Endothelial cell of umbilical vein (primary cell): ENCODE data around the gene NMS. TPM values are rescaled to one million over a fixed set of nuclear protein-coding genes. Genes with fewer than 3 reads are reported as not detected.

Experiments used
- BruUV-seq: library from RNA; stranded (reverse); fragments of 400-500 nt; replicated peaks from 2 replicates; lab custom pipeline; 2021; lab: Mats Ljungman, UMichigan
- CTCF ChIA-PET: fragments of 300-600, 350-600 bp; sonication (Branson Sonifier 250); formaldehyde crosslinking; loops from one replicate; lab custom pipeline; 2021; ENCODE audit warnings: antibody characterized with exemption, inconsistent platforms; lab: Charles Lee
- POLR2A ChIA-PET: fragments of 300-600, 350-600 bp; sonication (Branson Sonifier 250); formaldehyde crosslinking; loops from one replicate; lab custom pipeline; 2021; ENCODE audit warnings: antibody characterized with exemption, inconsistent platforms; lab: Charles Lee
- DNase-seq: peaks from one replicate; pipeline ENCODE4 v3.0.0-alpha.2; 2011; ENCODE audit warnings: low read depth, low spot score
- FAIRE-seq: peaks from 2 replicates; lab custom pipeline; 2011; peaks lifted over from hg19 to GRCh38; lab: Jason Lieb, UNC
- H2AFZ ChIP-seq: 2 replicates; pipeline ENCODE4 v1.6.0; 2012; ENCODE audit warnings: low read depth, low read length, control low read depth, inconsistent platforms
- H3K27ac ChIP-seq: 2 replicates; pipeline ENCODE4 v1.5.1; 2011; ENCODE audit warnings: low read depth, mild to moderate bottlenecking, control low read depth, low read length, moderate library complexity; ENCODE audit not compliant: insufficient read depth
- H3K27me3 ChIP-seq, 2 experiments: 2 replicates each; pipeline versions ENCODE4 v1.6.0 to v1.6.1; 2011; ENCODE audit warnings: low read length in 2 of 2, mixed read lengths in 1 of 2; ENCODE audit not compliant: control insufficient read depth in 2 of 2, insufficient read depth in 2 of 2
- H3K36me3 ChIP-seq, 2 experiments: 2 replicates in 1 of 2; 3 replicates in 1 of 2; pipeline ENCODE4 v1.5.1; 2011; ENCODE audit warnings: low read length in 2 of 2, mild to moderate bottlenecking in 1 of 2, moderate library complexity in 1 of 2; ENCODE audit not compliant: control insufficient read depth in 2 of 2, insufficient read depth in 2 of 2; ENCODE audit errors: extremely low read depth in 1 of 2
- H3K4me1 ChIP-seq: 3 replicates; pipeline ENCODE4 v1.5.1; 2011; ENCODE audit warnings: mild to moderate bottlenecking, low read length; ENCODE audit not compliant: control insufficient read depth, insufficient read depth; ENCODE audit errors: extremely low read depth
- H3K4me2 ChIP-seq: 2 replicates; pipeline ENCODE4 v1.6.1; 2011; ENCODE audit warnings: low read length, control low read depth, mixed read lengths; ENCODE audit not compliant: insufficient read depth
- H3K4me3 ChIP-seq, 3 experiments: fragments of 200-600 bp in 1 of 3; sonication (generic), shearing (Covaris generic) in 1 of 3; replicated peaks in 1 of 3; 2 replicates each; pipeline ENCODE4 v1.5.1; 2011 to 2016; ENCODE audit warnings: control low read depth in 3 of 3, low read length in 3 of 3, mild to moderate bottlenecking in 2 of 3, inconsistent platforms in 1 of 3, low read depth in 1 of 3, moderate library complexity in 1 of 3; ENCODE audit not compliant: insufficient read depth in 1 of 3
- H3K79me2 ChIP-seq: 2 replicates; pipeline ENCODE4 v1.6.0; 2012; ENCODE audit warnings: low read length, inconsistent platforms; ENCODE audit not compliant: control insufficient read depth, insufficient read depth
- H3K9ac ChIP-seq: replicated peaks from 2 replicates; pipeline ENCODE3; 2011; ENCODE audit warnings: low read length, control low read depth; ENCODE audit not compliant: insufficient read depth; ENCODE audit errors: extremely low read depth
- H3K9me1 ChIP-seq: replicated peaks from 3 replicates; pipeline ENCODE4 v1.6.0; 2011; ENCODE audit warnings: mild to moderate bottlenecking, low read length; ENCODE audit not compliant: control insufficient read depth, insufficient read depth; ENCODE audit errors: extremely low read depth
- H3K9me3 ChIP-seq: replicated peaks from 2 replicates; pipeline ENCODE4 v1.5.1; 2012; ENCODE audit warnings: low read length, inconsistent platforms; ENCODE audit not compliant: control insufficient read depth, insufficient read depth
- H4K20me1 ChIP-seq: replicated peaks from 2 replicates; pipeline ENCODE3; 2011; ENCODE audit warnings: mild to moderate bottlenecking, low read length; ENCODE audit not compliant: control insufficient read depth, insufficient read depth; ENCODE audit errors: extremely low read depth
- EZH2 ChIP-seq: IDR thresholded peaks from 2 replicates; pipeline ENCODE4 v1.6.1; 2012; ENCODE audit warnings: borderline replicate concordance, low read depth, mild to moderate bottlenecking, moderate library complexity, low read length, inconsistent platforms; ENCODE audit not compliant: severe bottlenecking
- FOS ChIP-seq: IDR thresholded peaks from 2 replicates; pipeline ENCODE4 v1.6.1; 2011; ENCODE audit warnings: mild to moderate bottlenecking, low read length, moderate library complexity, borderline replicate concordance; ENCODE audit not compliant: insufficient read depth
- GATA2 ChIP-seq: IDR thresholded peaks from 2 replicates; pipeline ENCODE4 v1.7.0; 2011; ENCODE audit warnings: low read depth, mild to moderate bottlenecking, moderate library complexity, mixed read lengths, low read length; ENCODE audit not compliant: insufficient read length, insufficient read depth
- JUN ChIP-seq: IDR thresholded peaks from 2 replicates; pipeline ENCODE4 v1.6.1; 2011; ENCODE audit warnings: borderline replicate concordance, low read depth; ENCODE audit not compliant: insufficient read length, insufficient read depth
- MYC ChIP-seq: IDR thresholded peaks from one replicate; pipeline ENCODE4 v1.6.1; 2011; ENCODE audit warnings: mild to moderate bottlenecking, low read depth, low read length
- POLR2A ChIP-seq: IDR thresholded peaks from 2 replicates; pipeline ENCODE4 v1.6.1; 2012; ENCODE audit warnings: low read depth, mild to moderate bottlenecking, control low read depth, low read length
- POLR2AphosphoS5 ChIP-seq: IDR thresholded peaks from 2 replicates; pipeline ENCODE4 v1.6.1; 2012; ENCODE audit warnings: low read depth, mild to moderate bottlenecking, control low read depth, low read length, moderate library complexity; ENCODE audit not compliant: insufficient read depth
- dilution Hi-C: fragments of 300-500 bp; cut with MboI; formaldehyde crosslinking; loops from one replicate; pipeline ENCODE4 v1.15.0; 2019; ENCODE audit warnings: low sequenced_read_pairs; ENCODE audit not compliant: extremely low pct_ligation_motif_present
- intact Hi-C: fragments of 100-400 bp; cut with micrococcal nuclease; formaldehyde crosslinking; loops from one replicate; pipeline ENCODE4 v1.10.0; 2022
- polyA plus RNA-seq, 4 experiments: library from polyadenylated mRNA; depleted of rRNA in 3 of 4; stranded (reverse) in 3 of 4; unstranded in 1 of 4; fragments of >200 nt; gene quantifications; 2 replicates each; pipeline versions ENCODE4 v1.2.1 to v1.2.3, GENCODE V29; 2011 to 2012; ENCODE audit warnings: missing spikeins in 1 of 4
- total RNA-seq: library from RNA; stranded (reverse); gene quantifications from 2 replicates; pipeline ENCODE4 v1.2.3, GENCODE V29; 2021
- TF ChIP-seq, protein P1 (sequence below), 2 donors: IDR thresholded peaks; 1 replicate in 1 of 2; 2 replicates in 1 of 2; pipeline ENCODE4 v1.5.1; 2011; ENCODE audit warnings: low read length in 2 of 2, mild to moderate bottlenecking in 2 of 2, moderate library complexity in 2 of 2, control low read depth in 1 of 2, inconsistent platforms in 1 of 2, low read depth in 1 of 2; ENCODE audit not compliant: insufficient read depth in 1 of 2; ENCODE audit errors: extremely low read depth in 1 of 2
- TF ChIP-seq, protein P2 (sequence below): IDR thresholded peaks from 2 replicates; pipeline ENCODE4 v1.6.1; 2011; ENCODE audit not compliant: insufficient read depth, insufficient read length

Gene NMS
- total and polyA plus RNA-seq, 2 donors (not counting 3 experiments of a cell fraction or from before 2014, with no cell fraction given) = not detected

DNA sequence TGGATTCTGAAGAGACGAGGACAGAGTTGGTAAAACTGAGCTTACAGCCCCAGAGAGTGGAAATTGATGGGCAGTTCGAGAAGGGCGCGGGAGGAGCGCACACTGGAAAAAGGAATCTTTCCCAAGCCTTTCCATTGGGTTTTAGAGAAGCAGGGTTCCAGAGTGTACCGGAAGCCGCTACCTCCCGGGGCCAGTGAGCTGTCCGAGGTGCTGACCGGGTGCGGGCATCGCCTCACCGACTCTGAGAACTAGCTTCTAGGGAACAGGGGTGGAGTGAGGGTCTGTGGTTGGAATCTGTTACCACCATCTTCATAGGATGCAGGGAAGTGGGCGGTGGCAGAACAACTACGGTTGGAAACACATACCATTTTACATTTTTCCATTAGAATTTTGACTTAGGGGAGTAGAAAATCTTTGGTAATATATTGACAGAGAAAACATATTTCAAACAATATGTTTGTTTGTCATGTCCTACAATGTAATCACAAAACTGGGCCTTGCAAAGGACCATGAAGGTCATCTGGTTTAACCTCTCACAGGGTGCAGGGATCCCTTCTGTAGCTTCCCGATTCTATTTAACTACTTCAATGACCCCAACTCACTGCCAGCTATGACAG lies 724 bp downstream of the NMS start:
- ChIA-PET POLR2A (interaction anchor here (0.6 kb wide), 1 partner anchor 52 kb away, joined by 4 read pairs; no protein-coding TSS in a partner anchor), CTCF (interaction anchor here (0.9 kb wide), 1 partner anchor 80 kb away, joined by 3 read pairs; no protein-coding TSS in a partner anchor)
- no peak overlapping the region for H2AFZ ChIP-seq
- FAIRE-seq = no peak
- intact Hi-C loops = no loop called here
- no peaks in the 10 kb centered on the region for H3K79me2 ChIP-seq
- BruUV-seq = no TSS peak
- no peak overlapping the region for H3K27ac ChIP-seq
- H4K20me1 ChIP-seq = no peaks in the 10 kb centered on the region
- no peak overlapping the region for H3K9ac ChIP-seq
- H3K4me1 ChIP-seq = no peaks in the 10 kb centered on the region
- H3K36me3 ChIP-seq = no peaks in the 10 kb centered on the region
- no peak overlapping the region for H3K4me3 ChIP-seq
- no peaks in the 10 kb centered on the region for H3K27me3 ChIP-seq
- DNase-seq = no peak
- dilution Hi-C loops = no loop called here
- H3K9me3 ChIP-seq = no peaks in the 10 kb centered on the region
- H3K9me1 ChIP-seq = no peaks in the 10 kb centered on the region
- TF ChIP-seq FOS = no peak
- TF ChIP-seq MYC = no peak
- TF ChIP-seq, protein P1, sequence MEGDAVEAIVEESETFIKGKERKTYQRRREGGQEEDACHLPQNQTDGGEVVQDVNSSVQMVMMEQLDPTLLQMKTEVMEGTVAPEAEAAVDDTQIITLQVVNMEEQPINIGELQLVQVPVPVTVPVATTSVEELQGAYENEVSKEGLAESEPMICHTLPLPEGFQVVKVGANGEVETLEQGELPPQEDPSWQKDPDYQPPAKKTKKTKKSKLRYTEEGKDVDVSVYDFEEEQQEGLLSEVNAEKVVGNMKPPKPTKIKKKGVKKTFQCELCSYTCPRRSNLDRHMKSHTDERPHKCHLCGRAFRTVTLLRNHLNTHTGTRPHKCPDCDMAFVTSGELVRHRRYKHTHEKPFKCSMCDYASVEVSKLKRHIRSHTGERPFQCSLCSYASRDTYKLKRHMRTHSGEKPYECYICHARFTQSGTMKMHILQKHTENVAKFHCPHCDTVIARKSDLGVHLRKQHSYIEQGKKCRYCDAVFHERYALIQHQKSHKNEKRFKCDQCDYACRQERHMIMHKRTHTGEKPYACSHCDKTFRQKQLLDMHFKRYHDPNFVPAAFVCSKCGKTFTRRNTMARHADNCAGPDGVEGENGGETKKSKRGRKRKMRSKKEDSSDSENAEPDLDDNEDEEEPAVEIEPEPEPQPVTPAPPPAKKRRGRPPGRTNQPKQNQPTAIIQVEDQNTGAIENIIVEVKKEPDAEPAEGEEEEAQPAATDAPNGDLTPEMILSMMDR (IDR thresholded peaks at IDR 0.05; ENCODE audit: extremely low read depth in 1 of 2, insufficient read depth in 1 of 2, low read depth in 1 of 2, low read length in 2 of 2) = no peak
- TF ChIP-seq POLR2AphosphoS5 = no peak
- TF ChIP-seq JUN = no peak
- TF ChIP-seq POLR2A = no peak
- no peak for TF ChIP-seq EZH2
- TF ChIP-seq, protein P2, sequence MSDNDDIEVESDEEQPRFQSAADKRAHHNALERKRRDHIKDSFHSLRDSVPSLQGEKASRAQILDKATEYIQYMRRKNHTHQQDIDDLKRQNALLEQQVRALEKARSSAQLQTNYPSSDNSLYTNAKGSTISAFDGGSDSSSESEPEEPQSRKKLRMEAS = no peak
- TF ChIP-seq GATA2 = no peak
- no peak overlapping the region for H3K4me2 ChIP-seq
